ENCODE data around the gene ATF7IP.
"Not testable (repeated sequence)": the region's sequence is repeated elsewhere in the genome, so short reads cannot be mapped to it uniquely, and the experiment has no call there.

The ATF7IP gene, protein sequence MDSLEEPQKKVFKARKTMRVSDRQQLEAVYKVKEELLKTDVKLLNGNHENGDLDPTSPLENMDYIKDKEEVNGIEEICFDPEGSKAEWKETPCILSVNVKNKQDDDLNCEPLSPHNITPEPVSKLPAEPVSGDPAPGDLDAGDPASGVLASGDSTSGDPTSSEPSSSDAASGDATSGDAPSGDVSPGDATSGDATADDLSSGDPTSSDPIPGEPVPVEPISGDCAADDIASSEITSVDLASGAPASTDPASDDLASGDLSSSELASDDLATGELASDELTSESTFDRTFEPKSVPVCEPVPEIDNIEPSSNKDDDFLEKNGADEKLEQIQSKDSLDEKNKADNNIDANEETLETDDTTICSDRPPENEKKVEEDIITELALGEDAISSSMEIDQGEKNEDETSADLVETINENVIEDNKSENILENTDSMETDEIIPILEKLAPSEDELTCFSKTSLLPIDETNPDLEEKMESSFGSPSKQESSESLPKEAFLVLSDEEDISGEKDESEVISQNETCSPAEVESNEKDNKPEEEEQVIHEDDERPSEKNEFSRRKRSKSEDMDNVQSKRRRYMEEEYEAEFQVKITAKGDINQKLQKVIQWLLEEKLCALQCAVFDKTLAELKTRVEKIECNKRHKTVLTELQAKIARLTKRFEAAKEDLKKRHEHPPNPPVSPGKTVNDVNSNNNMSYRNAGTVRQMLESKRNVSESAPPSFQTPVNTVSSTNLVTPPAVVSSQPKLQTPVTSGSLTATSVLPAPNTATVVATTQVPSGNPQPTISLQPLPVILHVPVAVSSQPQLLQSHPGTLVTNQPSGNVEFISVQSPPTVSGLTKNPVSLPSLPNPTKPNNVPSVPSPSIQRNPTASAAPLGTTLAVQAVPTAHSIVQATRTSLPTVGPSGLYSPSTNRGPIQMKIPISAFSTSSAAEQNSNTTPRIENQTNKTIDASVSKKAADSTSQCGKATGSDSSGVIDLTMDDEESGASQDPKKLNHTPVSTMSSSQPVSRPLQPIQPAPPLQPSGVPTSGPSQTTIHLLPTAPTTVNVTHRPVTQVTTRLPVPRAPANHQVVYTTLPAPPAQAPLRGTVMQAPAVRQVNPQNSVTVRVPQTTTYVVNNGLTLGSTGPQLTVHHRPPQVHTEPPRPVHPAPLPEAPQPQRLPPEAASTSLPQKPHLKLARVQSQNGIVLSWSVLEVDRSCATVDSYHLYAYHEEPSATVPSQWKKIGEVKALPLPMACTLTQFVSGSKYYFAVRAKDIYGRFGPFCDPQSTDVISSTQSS

DNA sequence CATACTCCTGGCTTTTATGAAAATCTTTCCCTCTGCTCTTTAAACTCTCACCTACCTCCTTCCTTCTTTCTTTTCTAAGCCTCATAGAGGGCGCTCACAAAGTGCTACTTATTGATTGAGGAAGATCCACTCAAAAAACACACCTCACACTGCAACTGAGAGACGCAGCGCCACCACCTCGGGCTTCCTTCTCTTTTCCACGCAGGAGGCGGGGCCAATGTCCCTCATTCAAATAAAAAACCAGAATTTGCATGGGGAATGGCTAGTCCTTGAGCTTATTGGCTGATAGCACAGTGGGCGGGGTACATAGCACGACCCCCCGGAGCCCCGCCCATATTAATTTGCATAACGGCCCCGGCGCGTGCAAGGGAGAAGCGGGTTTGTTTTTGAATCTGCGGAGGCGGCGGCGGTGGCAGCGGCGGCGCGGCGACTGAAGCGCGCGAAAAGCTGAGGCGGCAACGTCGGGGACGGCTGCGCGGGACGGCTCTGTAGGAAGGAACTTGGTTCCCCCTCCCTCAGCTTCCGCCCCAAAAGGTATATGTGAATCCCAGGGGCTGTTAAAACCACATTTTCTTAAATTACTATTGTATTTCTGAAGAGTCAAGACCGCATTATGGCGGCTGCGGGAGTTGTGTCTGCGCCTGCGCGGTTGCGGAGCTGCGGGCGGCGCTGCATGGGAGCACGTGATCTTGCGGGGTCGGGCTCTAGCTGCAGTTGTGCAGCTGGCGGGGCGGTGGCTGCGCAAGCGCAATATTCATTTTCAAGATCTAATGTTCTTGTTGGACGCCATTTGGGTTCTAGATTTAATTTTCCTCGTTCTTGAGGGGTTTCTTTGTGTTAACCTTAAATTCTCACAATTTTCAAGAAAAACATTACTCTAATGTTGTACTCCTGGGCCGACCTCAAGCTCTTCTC lies at the start of gene ATF7IP:
ATF7IP (plus strand) TSS at position 389 of the 915 bp plus-strand sequence. CDS start 58,234 bp downstream, outside the sequence.
- FAIRE-seq: peak; percentile 97

DNA sequence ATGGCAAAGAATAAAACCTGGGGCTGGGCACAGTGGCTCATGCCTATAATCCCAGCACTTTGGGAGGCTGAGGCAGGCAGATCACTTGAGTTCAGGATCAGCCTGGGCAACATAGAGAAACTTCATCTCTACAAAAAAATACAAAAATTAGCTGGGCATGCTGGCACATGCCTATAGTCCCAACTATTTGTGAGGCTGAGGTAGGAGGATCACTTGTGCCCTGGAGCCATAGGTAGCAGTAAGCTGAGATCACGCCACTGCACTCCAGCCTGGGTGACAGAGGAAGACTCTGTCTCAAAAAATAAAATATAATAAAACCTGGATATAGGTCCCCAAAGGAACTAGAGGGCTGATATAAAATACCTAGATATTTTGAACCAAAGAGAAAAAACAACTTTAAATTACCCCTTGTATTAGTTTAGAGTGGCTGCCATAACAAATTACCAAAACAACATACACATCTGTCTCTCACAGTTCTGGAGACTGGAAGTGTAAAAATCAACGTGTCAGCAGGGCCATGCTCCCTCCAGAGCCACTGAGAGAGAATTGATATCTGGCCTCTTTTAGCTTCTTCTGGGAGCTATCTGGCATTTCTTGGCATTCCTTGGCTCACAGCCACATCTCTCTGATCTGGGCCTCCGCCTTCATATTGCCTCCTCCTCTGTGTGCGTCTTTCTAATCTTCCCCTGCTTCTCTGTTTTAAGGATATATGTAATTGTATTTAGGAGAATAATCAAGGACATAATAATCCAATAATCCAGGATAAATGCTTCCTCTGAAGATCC lies 47.9 kb upstream of the ATF7IP start:
- FAIRE-seq: no peak

DNA sequence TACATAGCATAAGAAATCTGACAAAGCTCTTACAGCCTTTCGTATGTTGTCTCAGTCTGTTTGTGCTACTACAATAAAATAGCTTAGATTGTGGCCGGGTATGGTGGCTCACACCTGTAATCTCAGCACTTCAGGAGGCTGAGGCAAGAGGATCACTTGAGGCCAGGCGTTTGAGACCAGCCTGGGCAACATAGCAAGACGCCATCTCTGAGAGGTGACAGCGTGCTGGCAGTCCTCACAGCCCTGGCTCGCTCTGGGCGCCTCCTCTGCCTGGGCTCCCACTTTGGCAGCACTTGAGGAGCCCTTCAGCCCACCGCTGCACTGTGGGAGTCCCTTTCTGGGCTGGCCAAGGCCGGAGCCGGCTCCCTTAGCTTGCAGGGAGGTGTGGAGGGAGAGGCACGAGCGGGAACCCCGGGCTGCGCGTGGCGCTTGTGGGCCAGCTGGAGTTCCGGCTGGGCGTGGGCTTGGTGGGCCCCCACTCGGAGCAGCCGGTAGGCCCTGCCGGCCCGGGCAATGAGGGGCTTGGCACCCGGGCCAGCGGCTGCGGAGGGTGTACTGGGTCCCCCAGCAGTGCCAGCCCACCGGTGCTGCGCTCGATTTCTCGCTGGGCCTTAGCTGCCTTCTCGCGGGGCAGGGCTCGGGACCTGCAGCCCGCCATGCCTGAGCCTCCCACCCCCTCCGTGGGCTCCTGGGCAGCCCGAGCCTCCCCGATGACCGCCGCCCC lies 45.6 kb upstream of the ATF7IP start:
- not testable (repeated sequence) for FAIRE-seq

DNA sequence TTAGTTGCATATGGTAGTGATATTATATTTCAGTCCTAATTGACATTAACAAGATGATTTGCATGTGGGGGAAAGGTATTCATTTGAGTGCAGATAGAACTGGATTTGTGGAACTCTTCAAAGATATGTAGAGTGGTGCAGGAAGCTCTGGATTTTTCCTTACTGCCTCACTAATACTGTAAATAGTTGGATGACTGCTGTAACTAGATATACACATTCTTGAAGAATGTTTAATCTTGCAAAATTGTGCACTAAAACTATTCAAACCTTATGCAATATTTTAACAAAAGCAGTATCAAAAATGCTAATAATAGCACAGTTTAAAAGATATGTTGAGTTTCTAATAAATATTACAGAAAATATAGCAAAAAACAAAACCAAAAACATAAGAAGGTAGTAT lies 43.1 kb upstream of the ATF7IP start:
- no peak for FAIRE-seq

DNA sequence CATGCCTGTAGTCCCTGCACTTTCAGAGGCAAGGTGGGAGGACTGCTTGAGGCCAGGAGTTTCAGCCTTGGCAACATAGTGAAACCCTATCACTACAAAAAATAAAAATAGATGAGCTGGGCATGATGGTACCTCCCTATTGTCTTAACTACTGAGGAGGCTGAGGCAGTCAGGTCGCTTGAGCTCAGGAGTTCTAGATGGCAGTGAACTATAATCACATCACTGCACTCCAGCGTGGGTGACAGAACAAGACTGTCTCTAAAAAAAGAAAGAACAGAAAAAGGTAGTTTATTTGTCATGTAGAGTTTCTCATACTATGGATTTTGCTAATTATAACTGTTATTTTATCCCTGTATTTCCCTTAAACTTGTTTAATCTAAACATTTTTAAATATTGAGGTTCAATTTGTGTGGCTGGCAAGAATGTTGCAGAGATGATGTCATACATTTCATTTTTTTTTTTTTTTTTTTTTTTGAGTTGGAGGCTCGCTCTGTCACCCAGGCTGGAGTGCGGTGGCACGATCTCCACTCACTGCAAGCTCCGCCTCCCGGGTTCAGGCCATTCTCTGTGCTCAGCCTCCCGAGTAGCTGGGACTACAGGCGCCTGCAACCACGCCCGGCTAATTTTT lies 39.7 kb upstream of the ATF7IP start:
- no peak for FAIRE-seq

DNA sequence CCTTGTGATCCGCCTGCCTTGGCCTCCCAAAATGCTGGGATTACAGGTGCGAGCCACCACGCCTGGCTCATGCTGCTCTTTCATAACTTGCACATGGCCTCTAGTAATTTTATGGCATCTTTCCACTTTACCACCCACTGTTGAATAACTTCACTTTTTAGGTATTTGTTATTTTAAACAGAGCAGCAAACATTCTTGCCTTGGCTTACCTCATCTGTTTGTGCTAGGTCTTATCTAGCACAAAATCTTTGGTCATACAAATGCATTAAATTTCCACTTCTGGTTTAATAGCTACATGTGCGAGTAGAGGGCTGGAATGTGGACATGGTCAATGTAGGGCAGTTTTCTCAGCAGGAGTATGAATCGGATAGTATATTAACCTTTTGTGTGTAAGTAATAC lies 38.8 kb upstream of the ATF7IP start:
- FAIRE-seq: no peak

DNA sequence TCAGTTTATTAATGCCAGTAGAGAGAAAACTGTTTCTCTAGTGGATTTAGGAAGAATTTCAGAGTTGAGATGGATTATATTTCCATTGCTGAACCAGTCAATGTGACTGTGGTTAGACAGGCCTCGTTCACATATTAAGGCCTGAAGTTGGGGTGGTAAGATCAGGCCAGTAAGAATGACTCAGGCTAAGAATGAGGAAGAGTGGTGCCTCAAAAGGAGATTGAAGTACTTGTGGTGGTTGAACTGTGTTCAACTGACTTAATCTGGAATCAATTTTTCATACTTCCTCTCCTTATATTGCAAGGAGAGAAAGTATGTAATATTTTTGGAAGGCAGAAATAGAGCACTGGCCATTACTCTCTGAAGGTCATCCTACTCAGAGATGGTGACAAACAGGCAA lies 37.8 kb upstream of the ATF7IP start:
- FAIRE-seq: no peak

DNA sequence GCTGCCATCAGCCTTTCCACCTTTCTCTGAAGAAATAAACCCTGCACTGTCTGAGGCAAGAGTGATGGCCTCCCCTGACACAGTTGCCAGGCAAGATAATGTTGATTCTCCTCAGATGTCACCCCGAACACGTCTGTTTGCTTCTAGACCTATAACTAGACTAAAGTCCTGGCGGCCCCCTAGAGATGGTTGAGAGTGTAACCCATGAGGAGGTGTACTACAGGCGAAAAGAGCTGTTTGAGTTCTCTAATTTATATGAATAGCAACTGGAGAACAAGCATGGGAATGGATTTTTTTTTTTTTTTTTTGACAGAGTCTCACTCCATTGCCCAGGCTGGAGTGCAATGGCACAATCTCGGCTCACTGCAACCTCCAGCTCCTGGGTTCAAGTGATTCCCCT lies 33.0 kb upstream of the ATF7IP start:
- FAIRE-seq: no peak

DNA sequence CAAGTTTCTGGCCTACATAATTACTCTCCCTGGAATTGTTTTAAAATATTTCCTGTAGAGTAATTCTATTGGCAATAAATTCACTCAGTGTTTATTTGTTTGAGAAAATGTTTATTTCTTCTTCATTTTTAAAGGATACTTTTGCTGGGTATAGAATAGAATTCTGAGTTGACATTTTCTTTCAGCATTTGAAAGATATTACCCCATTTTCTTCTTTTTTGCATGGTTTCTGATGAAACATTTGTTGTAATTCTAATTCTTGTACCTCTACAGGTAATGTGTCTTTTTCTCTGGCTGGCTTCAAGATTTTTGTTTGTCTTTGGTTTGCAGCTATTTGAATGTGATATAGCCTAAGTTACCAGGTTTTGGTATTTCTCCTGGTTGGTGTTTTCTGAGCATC lies 25.1 kb upstream of the ATF7IP start:
- no peak for FAIRE-seq

DNA sequence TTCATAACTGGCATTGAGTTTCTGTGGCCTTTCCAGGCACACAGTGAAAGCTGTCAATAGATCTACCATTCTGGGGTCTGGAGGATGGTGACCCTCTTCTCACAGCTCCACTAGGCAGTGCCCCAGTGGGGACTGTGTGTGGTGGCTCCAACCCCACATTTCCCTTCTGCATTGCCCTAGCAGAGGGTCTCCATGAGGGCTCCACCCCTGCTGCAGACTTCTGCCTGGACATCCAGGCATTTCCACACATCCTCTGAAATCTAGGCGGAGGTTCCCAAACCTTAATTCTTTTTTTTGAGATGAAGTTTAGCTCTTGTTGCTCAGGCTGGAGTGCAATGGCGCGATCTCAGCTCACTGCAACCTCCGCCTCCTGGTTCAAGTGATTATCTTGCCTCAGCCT lies 14.0 kb upstream of the ATF7IP start:
- FAIRE-seq: not testable (repeated sequence)

DNA sequence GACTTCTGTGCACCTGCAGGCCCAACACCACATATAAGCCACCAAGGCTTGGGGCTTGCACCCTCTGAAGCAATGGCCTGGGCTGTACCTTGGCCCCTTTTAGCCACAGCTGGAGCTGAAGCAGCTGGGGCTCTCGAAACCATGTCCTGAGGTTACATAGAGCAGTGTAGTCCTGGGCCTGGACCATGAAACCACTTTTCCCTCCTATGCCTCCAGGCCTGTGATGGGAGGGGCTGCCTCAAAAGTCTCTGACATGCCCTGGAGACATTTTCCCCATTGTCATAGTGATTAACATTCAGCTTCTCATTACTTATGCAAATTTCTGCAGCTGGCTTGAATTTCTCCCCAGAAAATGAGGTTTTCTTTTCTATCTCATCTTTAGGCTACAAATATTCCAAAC lies 13.4 kb upstream of the ATF7IP start:
- FAIRE-seq: not testable (repeated sequence)

DNA sequence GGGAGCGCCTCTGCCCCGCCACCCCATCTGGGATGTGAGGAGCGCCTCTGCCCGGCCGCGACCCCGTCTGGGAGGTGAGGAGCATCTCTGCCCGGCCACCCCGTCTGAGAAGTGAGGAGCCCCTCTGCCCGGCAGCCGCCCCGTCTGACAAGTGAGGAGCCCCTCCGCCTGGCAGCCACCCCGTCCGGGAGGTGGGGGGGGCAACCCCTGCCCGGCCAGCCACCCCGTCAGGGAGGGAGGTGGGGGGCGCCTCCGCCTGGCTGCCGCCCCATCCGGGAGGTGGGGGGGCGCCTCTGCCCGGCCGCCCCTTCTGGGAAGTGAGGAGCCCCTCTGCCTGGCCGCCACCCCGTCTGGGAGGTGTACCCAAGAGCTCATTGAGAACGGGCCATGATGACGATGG lies 10.8 kb upstream of the ATF7IP start:
- FAIRE-seq: not testable (repeated sequence)

DNA sequence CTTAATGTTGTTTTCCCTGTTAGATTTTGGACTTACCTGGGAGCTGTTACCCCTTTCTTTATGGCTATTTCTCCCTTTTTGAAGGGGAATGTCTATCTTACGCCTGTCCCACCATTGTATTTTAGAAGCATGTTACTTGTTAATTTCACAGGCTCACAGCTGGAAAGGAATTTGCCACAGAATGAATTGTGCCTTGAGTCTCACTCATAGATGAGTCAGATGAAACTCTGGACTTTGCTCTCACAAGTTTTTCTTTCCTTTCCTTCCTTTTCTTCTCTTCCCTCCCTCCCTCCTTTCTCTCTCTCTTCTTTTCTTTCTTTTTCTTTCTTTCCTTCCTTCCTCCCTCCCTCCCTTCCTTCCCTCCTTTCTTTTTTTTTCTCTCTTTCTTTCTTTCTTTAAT lies 9.3 kb upstream of the ATF7IP start:
- FAIRE-seq: no peak

DNA sequence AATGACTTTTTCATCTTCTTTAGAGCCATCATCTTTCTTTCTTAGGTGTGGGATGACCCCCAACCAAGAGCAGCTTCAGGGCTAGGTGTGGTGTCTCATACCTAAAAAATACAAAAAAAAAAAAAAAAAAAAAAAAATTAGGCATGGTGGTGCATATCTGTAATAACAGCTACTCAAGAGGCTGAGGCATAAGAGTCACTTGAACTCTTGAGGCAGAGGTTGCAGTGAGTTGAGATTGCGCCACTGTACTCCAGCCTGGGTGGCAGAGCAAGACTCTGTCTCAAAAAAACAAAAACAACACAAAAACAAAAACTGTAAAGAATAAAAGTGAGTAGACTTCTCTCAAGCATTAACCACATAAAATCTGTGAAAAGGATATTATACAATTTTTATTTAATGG lies 8.0 kb upstream of the ATF7IP start:
- FAIRE-seq: no peak

DNA sequence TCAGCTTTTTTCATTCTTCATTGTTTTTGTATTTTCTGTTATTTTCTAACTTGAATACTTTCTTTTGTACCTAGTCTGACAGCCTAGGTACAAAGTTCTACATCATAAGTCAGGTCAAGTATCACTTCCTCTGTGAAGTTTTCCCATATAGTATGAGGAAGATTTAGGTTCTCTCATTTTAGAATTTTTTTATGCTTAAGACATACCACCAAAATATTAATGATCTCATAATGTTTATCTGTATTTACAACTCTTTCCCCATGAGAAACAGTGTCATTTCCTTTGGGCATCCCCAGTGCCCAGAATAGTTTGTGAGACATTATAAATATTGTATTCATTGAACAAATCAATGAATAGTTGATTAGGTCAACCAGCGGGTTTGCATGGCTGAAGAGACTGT lies 3.1 kb upstream of the ATF7IP start:
- FAIRE-seq: no peak

DNA sequence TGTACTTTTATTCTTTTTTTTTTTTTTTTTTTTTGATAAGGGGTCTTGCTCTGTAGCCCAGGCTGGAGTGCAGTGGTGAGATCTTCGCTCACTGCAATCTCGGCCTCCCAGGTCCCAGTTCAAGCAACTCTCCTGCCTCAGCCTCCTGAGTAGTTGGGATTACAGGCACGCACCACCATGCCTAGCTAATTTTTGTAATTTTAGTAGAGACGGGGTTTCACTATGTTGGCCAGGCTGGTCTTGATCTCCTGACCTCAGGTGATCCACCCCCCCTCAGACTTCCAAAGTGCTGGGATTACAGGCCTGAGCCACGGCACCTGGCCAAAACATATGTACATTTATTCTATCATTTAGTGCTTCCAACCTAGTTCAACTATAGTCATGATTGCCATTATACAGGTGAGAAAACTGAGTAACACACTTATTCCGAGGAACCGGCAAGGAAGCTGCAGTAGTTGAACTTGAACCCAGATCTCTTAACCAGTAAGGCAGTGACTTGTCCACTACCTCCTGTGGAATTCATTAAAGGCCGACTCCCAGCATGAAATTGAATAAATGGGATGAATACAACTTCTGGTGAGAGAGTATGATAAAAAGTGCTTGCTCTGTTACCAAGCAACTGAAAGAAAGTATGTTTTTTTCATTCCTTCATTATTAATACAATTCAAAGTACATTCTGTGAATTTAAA lies 755 bp upstream of the ATF7IP start:
- no peak for FAIRE-seq

DNA sequence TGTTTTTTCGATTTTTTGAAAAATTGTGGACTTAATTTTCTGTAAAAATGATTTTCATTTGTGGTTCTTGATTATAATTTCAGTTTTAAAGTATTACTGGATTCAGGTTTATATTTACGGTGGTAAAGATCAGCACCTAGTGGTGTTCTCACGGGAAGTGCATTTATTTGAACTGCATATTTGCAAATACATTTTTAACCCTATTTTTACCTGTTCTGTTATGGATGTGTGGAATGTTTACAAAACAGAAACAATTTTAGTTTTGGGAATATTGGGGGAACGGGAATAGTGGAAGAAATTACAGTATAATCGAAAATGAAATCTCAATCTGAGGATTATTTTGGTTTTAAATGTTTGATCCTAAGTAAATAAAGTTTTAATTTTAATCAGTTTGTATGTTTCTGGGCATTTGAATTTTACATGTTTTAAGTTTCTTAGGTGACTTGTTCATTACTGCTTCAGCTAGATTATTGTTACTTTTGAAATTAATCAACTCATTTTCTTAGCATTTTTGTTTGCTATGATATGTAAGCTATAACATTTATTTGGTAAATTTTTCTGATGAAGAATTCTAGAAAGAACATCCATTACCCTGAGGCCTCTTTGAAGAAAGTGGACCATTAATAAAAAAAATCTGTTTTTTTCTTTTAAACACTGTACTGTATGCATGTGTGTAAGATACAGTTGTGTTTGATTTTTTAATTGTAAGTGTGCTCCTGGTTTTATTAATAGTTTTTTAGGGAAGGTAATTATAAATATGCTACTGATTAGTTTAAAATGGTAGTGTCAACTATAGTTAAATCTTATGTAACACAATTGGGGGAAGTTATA lies 942 bp downstream of the ATF7IP start:
- peak; percentile 72 for FAIRE-seq

DNA sequence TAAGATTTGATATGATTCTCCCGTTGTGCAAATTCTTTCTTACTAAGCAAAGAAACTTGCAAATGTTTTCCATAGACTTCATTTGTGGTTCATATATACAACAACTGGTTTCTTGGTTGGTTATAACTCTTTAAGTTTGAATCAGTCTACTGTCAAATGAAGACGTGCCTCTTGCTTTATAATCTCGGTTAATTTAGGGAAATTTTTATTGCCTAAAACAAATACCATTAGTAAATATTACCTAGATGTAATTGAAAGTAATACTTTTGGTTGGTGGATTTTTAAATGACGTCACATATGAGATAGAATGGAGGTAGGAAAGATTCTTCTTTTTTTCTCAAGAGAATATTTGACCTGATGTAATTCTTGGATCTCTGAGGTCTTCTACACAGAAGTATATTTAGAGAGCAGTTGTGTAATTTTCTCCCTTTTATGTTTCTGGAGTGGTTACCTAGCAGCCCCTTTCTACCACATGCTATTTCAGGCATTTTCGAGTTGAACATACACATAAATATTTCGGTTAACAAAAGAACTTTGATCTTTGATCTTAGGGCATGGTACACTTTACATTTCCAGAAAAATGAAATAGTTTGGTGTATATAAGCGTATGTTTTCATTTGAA lies 1.7 kb downstream of the ATF7IP start:
- peak; percentile 48 for FAIRE-seq

All from A204.1 (cell line).